ENCODE results near the gene POU2F3.
A peak's percentile ranks its signal among the peaks of the same experiment; 100 is the strongest.
"Not testable (repeated sequence)": the region's sequence is repeated elsewhere in the genome, so short reads cannot be mapped to it uniquely, and the experiment has no call there.

POU2F3 gene

GRCh38 chr11:120248551-120249278 is 8.8 kb downstream of the POU2F3 start:
- Mint-ChIP-seq H3K4me1 (ENCODE audit: low read depth) (peaks cover 26% of the 10 kb centered on the region), H3K9me3 (ENCODE audit: low read depth) (no peaks in the 10 kb centered on the region), H3K27me3 (peaks cover 11% of the 10 kb centered on the region), H3K27ac (peak overlapping the region; percentile 34), H3K36me3 (no peaks in the 10 kb centered on the region), H3K4me3 (peak overlapping the region; percentile 52)

- Mint-ChIP-seq H3K9me3 (ENCODE audit: low read depth) (no peaks in the 10 kb centered on the region), H3K27ac (peak overlapping the region; percentile 2), H3K4me3 (peak overlapping the region; percentile 27), H3K27me3 (peaks cover 16% of the 10 kb centered on the region), H3K36me3 (no peaks in the 10 kb centered on the region), H3K4me1 (ENCODE audit: low read depth) (peaks cover 26% of the 10 kb centered on the region)
These were observed 9.6 kb downstream of the POU2F3 start for GRCh38 chr11:120249279-120250262.

- H3K36me3 Mint-ChIP-seq; H3K9me3 Mint-ChIP-seq (ENCODE audit: low read depth); H3K27ac Mint-ChIP-seq; H3K4me3 Mint-ChIP-seq: not testable (repeated sequence)
- H3K27me3 Mint-ChIP-seq = peaks cover 30% of the 10 kb centered on the region
- H3K4me1 Mint-ChIP-seq (ENCODE audit: low read depth) = peaks cover 19% of the 10 kb centered on the region
These were observed 13.4 kb downstream of the POU2F3 start for GRCh38 chr11:120253377-120253776.

GRCh38 chr11:120254788-120255518 is 15.0 kb downstream of the POU2F3 start:
- H3K27me3 Mint-ChIP-seq = peaks cover 31% of the 10 kb centered on the region

GRCh38 chr11:120255519-120255866 is 15.6 kb downstream of the POU2F3 start:
- Mint-ChIP-seq H3K27ac (no peak overlapping the region), H3K9me3 (ENCODE audit: low read depth) (no peaks in the 10 kb centered on the region), H3K4me1 (ENCODE audit: low read depth) (peaks cover 4% of the 10 kb centered on the region), H3K27me3 (peaks cover 31% of the 10 kb centered on the region), H3K4me3 (no peak overlapping the region), H3K36me3 (no peaks in the 10 kb centered on the region)

More at GRCh38 chr11:120254788-120255518, 15.0 kb downstream of the POU2F3 start:
- Mint-ChIP-seq H3K36me3 (no peaks in the 10 kb centered on the region), H3K27ac (no peak overlapping the region), H3K9me3 (ENCODE audit: low read depth) (no peaks in the 10 kb centered on the region), H3K4me3 (no peak overlapping the region), H3K4me1 (ENCODE audit: low read depth) (peaks cover 4% of the 10 kb centered on the region)

GRCh38 chr11:120256178-120256577 is 16.2 kb downstream of the POU2F3 start:
- Mint-ChIP-seq H3K36me3 (no peaks in the 10 kb centered on the region), H3K27me3 (peaks cover 32% of the 10 kb centered on the region), H3K4me3 (no peak overlapping the region), H3K27ac (no peak overlapping the region), H3K9me3 (ENCODE audit: low read depth) (no peaks in the 10 kb centered on the region), H3K4me1 (ENCODE audit: low read depth) (peaks cover 4% of the 10 kb centered on the region)

- Mint-ChIP-seq H3K4me3 (no peak overlapping the region), H3K27me3 (peaks cover 32% of the 10 kb centered on the region), H3K4me1 (ENCODE audit: low read depth) (peaks cover 4% of the 10 kb centered on the region)
These were observed 16.8 kb downstream of the POU2F3 start for GRCh38 chr11:120256779-120257178.

GRCh38 chr11:120257346-120257745 is 17.4 kb downstream of the POU2F3 start:
- H3K36me3 Mint-ChIP-seq = no peaks in the 10 kb centered on the region
- H3K4me3 Mint-ChIP-seq = no peak overlapping the region
- H3K27ac Mint-ChIP-seq = no peak overlapping the region
- H3K4me1 Mint-ChIP-seq (ENCODE audit: low read depth) = peaks cover 4% of the 10 kb centered on the region
- peaks cover 32% of the 10 kb centered on the region for H3K27me3 Mint-ChIP-seq
- no peaks in the 10 kb centered on the region for H3K9me3 Mint-ChIP-seq (ENCODE audit: low read depth)

More at GRCh38 chr11:120256779-120257178, 16.8 kb downstream of the POU2F3 start:
- Mint-ChIP-seq H3K36me3 (no peaks in the 10 kb centered on the region), H3K9me3 (ENCODE audit: low read depth) (no peaks in the 10 kb centered on the region), H3K27ac (no peak overlapping the region)

GRCh38 chr11:120258661-120259060 is 18.7 kb downstream of the POU2F3 start:
- H3K27ac Mint-ChIP-seq = no peak overlapping the region
- peaks cover 4% of the 10 kb centered on the region for H3K4me1 Mint-ChIP-seq (ENCODE audit: low read depth)
- H3K9me3 Mint-ChIP-seq (ENCODE audit: low read depth) = no peaks in the 10 kb centered on the region
- H3K27me3 Mint-ChIP-seq = peaks cover 32% of the 10 kb centered on the region
- H3K4me3 Mint-ChIP-seq = no peak overlapping the region
- H3K36me3 Mint-ChIP-seq = no peaks in the 10 kb centered on the region

GRCh38 chr11:120259241-120259640 is 19.3 kb downstream of the POU2F3 start:
- H3K9me3 Mint-ChIP-seq (ENCODE audit: low read depth) = no peaks in the 10 kb centered on the region
- no peak overlapping the region for H3K27ac Mint-ChIP-seq
- no peaks in the 10 kb centered on the region for H3K36me3 Mint-ChIP-seq
- peaks cover 4% of the 10 kb centered on the region for H3K4me1 Mint-ChIP-seq (ENCODE audit: low read depth)
- H3K4me3 Mint-ChIP-seq = no peak overlapping the region
- H3K27me3 Mint-ChIP-seq = peaks cover 32% of the 10 kb centered on the region

- Mint-ChIP-seq H3K27ac (no peak overlapping the region), H3K9me3 (ENCODE audit: low read depth) (no peaks in the 10 kb centered on the region), H3K4me1 (ENCODE audit: low read depth) (peaks cover 3% of the 10 kb centered on the region), H3K4me3 (no peak overlapping the region), H3K36me3 (no peaks in the 10 kb centered on the region), H3K27me3 (peaks cover 32% of the 10 kb centered on the region)
These were observed 20.1 kb downstream of the POU2F3 start for GRCh38 chr11:120259988-120260565.

- Mint-ChIP-seq H3K27ac (no peak overlapping the region), H3K27me3 (peaks cover 30% of the 10 kb centered on the region), H3K4me1 (ENCODE audit: low read depth) (no peaks in the 10 kb centered on the region)
These were observed 20.7 kb downstream of the POU2F3 start for GRCh38 chr11:120260616-120261015.

GRCh38 chr11:120261321-120261720 is 21.4 kb downstream of the POU2F3 start:
- no peak overlapping the region for H3K27ac Mint-ChIP-seq
- H3K27me3 Mint-ChIP-seq = peaks cover 32% of the 10 kb centered on the region
- no peaks in the 10 kb centered on the region for H3K9me3 Mint-ChIP-seq (ENCODE audit: low read depth)
- no peaks in the 10 kb centered on the region for H3K36me3 Mint-ChIP-seq
- H3K4me1 Mint-ChIP-seq (ENCODE audit: low read depth) = no peaks in the 10 kb centered on the region
- H3K4me3 Mint-ChIP-seq = no peak overlapping the region

More at GRCh38 chr11:120260616-120261015, 20.7 kb downstream of the POU2F3 start:
- Mint-ChIP-seq H3K4me3 (no peak overlapping the region), H3K36me3 (no peaks in the 10 kb centered on the region), H3K9me3 (ENCODE audit: low read depth) (no peaks in the 10 kb centered on the region)

GRCh38 chr11:120261931-120262330 is 22.0 kb downstream of the POU2F3 start:
- H3K27ac Mint-ChIP-seq = no peak overlapping the region
- H3K9me3 Mint-ChIP-seq (ENCODE audit: low read depth) = no peaks in the 10 kb centered on the region
- H3K4me3 Mint-ChIP-seq = no peak overlapping the region
- no peaks in the 10 kb centered on the region for H3K36me3 Mint-ChIP-seq
- H3K27me3 Mint-ChIP-seq = peaks cover 35% of the 10 kb centered on the region
- H3K4me1 Mint-ChIP-seq (ENCODE audit: low read depth) = no peaks in the 10 kb centered on the region
